Ureter (tissue), 1 donor: ENCODE results near the gene ZNF366. TPM values are rescaled to one million over a fixed set of nuclear protein-coding genes. Genes with fewer than 3 reads are reported as not detected.

Experiments used
- DNase-seq: peaks from one replicate; pipeline ENCODE4 v3.0.0-alpha.2; 2020; ENCODE audit warnings: low spot score
- total RNA-seq: library from RNA; stranded (reverse); gene quantifications from one replicate; pipeline ENCODE4 v1.2.4, GENCODE V29; 2023
- donor health status: DM: yes; HTN: yes; CAD: no.

The ZNF366 gene
- total RNA-seq, 1 donor from 2014 or later = 6.0 TPM

- DNase-seq = no peak
Observed at GRCh38 chr5:72441094-72441723, 66.0 kb downstream of the ZNF366 start.

GRCh38 chr5:72440207-72440638 is 67.0 kb downstream of the ZNF366 start:
- no peak for DNase-seq

- no peak for DNase-seq
Observed at GRCh38 chr5:72439192-72439591, 68.0 kb downstream of the ZNF366 start.

- no peak for DNase-seq
Observed at GRCh38 chr5:72438141-72438540, 69.1 kb downstream of the ZNF366 start.

- no peak for DNase-seq
Observed at GRCh38 chr5:72436796-72437471, 70.3 kb downstream of the ZNF366 start.

- DNase-seq = no peak
Observed at GRCh38 chr5:72434781-72435437, 72.3 kb downstream of the ZNF366 start.

GRCh38 chr5:72434056-72434780 is 73.0 kb downstream of the ZNF366 start:
- DNase-seq = no peak

- DNase-seq = no peak
Observed at GRCh38 chr5:72433522-72433921, 73.7 kb downstream of the ZNF366 start.

GRCh38 chr5:72428669-72429068 is 78.5 kb downstream of the ZNF366 start:
- DNase-seq = no peak

GRCh38 chr5:72427488-72428437 is 79.4 kb downstream of the ZNF366 start:
- DNase-seq = no peak

- DNase-seq = no peak
Observed at GRCh38 chr5:72427016-72427415, 80.2 kb downstream of the ZNF366 start.

GRCh38 chr5:72426019-72426418 is 81.2 kb downstream of the ZNF366 start:
- DNase-seq = no peak

- DNase-seq = no peak
Observed at GRCh38 chr5:72418271-72418670, 88.9 kb downstream of the ZNF366 start.

- no peak for DNase-seq
Observed at GRCh38 chr5:72417333-72418062, 89.7 kb downstream of the ZNF366 start.

GRCh38 chr5:72415616-72416325 is 91.4 kb downstream of the ZNF366 start:
- no peak for DNase-seq

- no peak for DNase-seq
Observed at GRCh38 chr5:72412283-72413055, 94.7 kb downstream of the ZNF366 start.

- DNase-seq = no peak
Observed at GRCh38 chr5:72410688-72411295, 96.4 kb downstream of the ZNF366 start.

- no peak for DNase-seq
Observed at GRCh38 chr5:72408603-72409002, 98.6 kb downstream of the ZNF366 start.

GRCh38 chr5:72408127-72408526 is 99.1 kb downstream of the ZNF366 start:
- DNase-seq = no peak
